HL-60 (cell line): Measurements from ENCODE around the gene ZNF780B.

Source experiments
- DNase-seq, 2 experiments: peaks; one replicate each; pipeline ENCODE4 v3.0.0-alpha.2; 2010 to 2020; ENCODE audit warnings: low read depth in 1 of 2, low spot score in 1 of 2
- H3K27ac ChIP-seq: fragments of 250-450 bp; sonication (Bioruptor Pico); replicated peaks from 2 replicates; pipeline ENCODE4 v1.5.1; 2020; ENCODE audit warnings: mild to moderate bottlenecking, moderate library complexity
- H3K27me3 ChIP-seq: fragments of 250-450 bp; sonication (Bioruptor Pico); 2 replicates; pipeline ENCODE4 v1.5.1; 2021; ENCODE audit warnings: mild to moderate bottlenecking, moderate library complexity; ENCODE audit not compliant: insufficient read depth, poor library complexity, severe bottlenecking
- H3K4me3 ChIP-seq: replicated peaks from 2 replicates; pipeline ENCODE4 v1.5.1; 2011; ENCODE audit warnings: mild to moderate bottlenecking, control low read depth, low read length; ENCODE audit not compliant: insufficient read depth
- GABPA ChIP-seq: IDR thresholded peaks from 2 replicates; pipeline ENCODE4 v1.6.1; 2012; ENCODE audit warnings: low read depth
- POLR2AphosphoS5 ChIP-seq: IDR thresholded peaks from 2 replicates; pipeline ENCODE4 v1.6.1; 2012; ENCODE audit warnings: low read depth
- SPI1 ChIP-seq: IDR thresholded peaks from 2 replicates; pipeline ENCODE4 v1.6.1; 2012; ENCODE audit warnings: low read depth, mild to moderate bottlenecking, borderline replicate concordance
- TF ChIP-seq, protein P1 (sequence below): IDR thresholded peaks from one replicate; pipeline ENCODE4 v1.5.1; 2011; ENCODE audit warnings: low read length, control low read depth, inconsistent platforms; ENCODE audit not compliant: insufficient read depth
- TF ChIP-seq, protein P2 (sequence below): IDR thresholded peaks from 2 replicates; pipeline ENCODE4 v1.6.1; 2012; ENCODE audit warnings: low read depth; ENCODE audit not compliant: insufficient replicate concordance

The ZNF780B gene

GRCh38 chr19:39982883-39983282, 73.1 kb downstream of the ZNF780B start:
- TF ChIP-seq GABPA (no peak), SPI1 (no peak), POLR2AphosphoS5 (no peak)
- TF ChIP-seq, protein P1, sequence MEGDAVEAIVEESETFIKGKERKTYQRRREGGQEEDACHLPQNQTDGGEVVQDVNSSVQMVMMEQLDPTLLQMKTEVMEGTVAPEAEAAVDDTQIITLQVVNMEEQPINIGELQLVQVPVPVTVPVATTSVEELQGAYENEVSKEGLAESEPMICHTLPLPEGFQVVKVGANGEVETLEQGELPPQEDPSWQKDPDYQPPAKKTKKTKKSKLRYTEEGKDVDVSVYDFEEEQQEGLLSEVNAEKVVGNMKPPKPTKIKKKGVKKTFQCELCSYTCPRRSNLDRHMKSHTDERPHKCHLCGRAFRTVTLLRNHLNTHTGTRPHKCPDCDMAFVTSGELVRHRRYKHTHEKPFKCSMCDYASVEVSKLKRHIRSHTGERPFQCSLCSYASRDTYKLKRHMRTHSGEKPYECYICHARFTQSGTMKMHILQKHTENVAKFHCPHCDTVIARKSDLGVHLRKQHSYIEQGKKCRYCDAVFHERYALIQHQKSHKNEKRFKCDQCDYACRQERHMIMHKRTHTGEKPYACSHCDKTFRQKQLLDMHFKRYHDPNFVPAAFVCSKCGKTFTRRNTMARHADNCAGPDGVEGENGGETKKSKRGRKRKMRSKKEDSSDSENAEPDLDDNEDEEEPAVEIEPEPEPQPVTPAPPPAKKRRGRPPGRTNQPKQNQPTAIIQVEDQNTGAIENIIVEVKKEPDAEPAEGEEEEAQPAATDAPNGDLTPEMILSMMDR: no peak
- TF ChIP-seq, protein P2, sequence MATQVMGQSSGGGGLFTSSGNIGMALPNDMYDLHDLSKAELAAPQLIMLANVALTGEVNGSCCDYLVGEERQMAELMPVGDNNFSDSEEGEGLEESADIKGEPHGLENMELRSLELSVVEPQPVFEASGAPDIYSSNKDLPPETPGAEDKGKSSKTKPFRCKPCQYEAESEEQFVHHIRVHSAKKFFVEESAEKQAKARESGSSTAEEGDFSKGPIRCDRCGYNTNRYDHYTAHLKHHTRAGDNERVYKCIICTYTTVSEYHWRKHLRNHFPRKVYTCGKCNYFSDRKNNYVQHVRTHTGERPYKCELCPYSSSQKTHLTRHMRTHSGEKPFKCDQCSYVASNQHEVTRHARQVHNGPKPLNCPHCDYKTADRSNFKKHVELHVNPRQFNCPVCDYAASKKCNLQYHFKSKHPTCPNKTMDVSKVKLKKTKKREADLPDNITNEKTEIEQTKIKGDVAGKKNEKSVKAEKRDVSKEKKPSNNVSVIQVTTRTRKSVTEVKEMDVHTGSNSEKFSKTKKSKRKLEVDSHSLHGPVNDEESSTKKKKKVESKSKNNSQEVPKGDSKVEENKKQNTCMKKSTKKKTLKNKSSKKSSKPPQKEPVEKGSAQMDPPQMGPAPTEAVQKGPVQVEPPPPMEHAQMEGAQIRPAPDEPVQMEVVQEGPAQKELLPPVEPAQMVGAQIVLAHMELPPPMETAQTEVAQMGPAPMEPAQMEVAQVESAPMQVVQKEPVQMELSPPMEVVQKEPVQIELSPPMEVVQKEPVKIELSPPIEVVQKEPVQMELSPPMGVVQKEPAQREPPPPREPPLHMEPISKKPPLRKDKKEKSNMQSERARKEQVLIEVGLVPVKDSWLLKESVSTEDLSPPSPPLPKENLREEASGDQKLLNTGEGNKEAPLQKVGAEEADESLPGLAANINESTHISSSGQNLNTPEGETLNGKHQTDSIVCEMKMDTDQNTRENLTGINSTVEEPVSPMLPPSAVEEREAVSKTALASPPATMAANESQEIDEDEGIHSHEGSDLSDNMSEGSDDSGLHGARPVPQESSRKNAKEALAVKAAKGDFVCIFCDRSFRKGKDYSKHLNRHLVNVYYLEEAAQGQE: no peak
- Histone ChIP-seq H3K4me3 (no peak overlapping the region), H3K27me3 (no peaks in the 10 kb centered on the region), H3K27ac (no peak overlapping the region)
- no peak for DNase-seq
